ENCODE measurements around the gene SNIP1.
A peak's percentile ranks its signal among the peaks of the same experiment; 100 is the strongest.
"Not testable (repeated sequence)": the region's sequence is repeated elsewhere in the genome, so short reads cannot be mapped to it uniquely, and the experiment has no call there.

The SNIP1 gene

DNA sequence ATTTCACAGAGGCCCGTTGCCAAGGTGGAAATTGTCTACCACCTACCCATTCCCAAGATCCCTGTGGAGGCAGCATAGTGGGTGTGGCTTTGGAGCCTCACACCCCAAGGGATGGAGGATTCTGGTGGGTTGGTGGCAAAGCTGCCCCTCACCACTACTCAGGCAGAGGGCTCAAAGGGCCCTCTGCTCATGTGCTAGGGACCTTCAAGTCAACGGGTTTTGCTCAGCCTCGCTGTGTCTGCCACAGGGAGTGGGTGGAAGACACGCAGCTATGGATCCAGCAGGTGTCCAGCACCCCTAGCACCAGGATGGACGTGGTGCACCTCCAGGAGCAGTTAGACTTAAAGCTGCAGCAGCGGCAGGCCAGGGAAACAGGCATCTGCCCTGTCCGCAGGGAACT lies 5.0 kb upstream of the SNIP1 start:
- no peak for DNase-seq (ENCODE audit: low read depth in 1 of 2, low spot score in 1 of 2)

DNA sequence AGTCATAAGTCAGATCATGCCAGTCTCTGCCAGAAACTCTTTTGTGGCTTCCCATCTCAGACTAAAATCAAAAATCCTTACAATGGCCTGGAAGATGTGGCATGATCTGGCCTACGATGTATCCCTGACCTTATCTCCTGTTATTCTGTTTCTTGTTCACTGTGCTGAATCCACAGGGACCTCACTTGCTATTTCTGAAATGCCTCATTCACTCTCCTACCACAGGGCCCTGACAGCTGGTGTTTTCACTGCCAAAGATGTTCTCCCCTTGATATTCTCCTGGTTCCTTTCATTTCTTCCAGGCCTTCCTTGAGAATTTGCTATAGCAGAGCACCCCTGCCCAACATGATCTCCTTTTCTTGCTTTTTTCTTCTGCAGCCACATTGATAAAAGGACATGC lies 4.3 kb upstream of the SNIP1 start:
- DNase-seq (ENCODE audit: low read depth in 1 of 2, low spot score in 1 of 2), result no peak

DNA sequence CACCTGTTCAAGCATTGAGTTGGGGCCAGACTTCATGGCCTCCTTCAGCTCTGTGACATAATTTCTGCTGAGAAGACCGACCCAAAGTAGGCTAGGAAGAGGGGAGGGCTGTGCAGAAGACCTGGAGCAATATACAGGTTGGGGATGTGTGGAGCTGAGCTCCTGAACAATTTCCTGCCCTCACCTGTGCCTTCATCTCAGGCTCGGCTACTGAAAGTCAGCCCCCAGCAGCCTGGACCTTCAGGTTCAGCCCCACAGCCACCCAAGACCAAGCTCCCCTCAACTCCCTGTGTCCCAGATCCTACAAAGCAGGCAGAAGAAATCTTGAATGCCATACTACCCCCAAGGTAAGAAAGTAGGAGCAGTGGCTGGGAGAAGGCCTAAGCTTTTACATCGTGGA lies 3.3 kb upstream of the SNIP1 start:
- DNase-seq (ENCODE audit: low read depth in 1 of 2, low spot score in 1 of 2), result no peak

DNA sequence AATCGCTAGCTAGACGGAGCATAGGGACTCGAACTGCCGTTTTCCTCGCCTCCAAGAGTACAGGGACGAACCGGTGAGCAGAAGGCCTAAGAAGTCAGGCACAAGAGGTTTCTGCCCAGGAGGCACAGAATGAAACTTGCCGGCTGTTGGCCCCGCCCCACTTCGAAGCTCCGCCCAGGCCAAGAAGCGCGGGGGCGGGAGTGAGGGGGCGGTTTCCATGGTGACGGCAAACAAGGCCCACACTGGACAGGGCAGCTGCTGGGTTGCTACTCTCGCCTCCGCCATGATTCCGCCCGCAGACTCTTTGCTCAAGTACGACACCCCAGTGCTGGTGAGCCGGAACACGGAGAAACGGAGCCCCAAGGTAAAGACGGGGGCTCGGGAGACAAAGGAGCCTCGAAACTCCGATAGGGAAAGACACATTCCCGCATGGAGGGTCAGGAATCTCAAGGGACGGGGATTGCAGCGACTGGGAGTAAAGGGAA lies 2.7 kb upstream of the SNIP1 start, which contains the start of gene DNALI1:
Gene DNALI1 (plus strand): TSS at position 229 of the 485 bp plus-strand sequence. CDS start 55 bp downstream, at position 284.
- DNase-seq (ENCODE audit: low read depth in 1 of 2, low spot score in 1 of 2), result no peak

DNA sequence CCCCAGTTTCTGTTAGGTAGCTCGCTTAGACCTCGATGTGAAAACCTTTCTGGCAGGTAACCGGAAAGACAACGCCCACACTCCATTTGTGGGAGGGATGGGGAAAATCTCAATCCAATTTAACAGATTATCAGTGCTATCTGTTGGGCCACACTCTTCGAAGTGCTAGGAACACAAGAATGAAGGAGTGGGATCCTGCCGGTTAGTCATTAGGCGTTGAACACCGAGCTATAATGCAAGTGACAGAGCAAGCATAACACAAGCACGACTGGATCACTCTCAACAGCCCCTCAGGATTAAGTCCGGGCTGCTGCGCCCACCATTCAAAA lies 531 bp downstream of the SNIP1 start:
- no peak for DNase-seq (ENCODE audit: low read depth in 1 of 2, low spot score in 1 of 2)

DNA sequence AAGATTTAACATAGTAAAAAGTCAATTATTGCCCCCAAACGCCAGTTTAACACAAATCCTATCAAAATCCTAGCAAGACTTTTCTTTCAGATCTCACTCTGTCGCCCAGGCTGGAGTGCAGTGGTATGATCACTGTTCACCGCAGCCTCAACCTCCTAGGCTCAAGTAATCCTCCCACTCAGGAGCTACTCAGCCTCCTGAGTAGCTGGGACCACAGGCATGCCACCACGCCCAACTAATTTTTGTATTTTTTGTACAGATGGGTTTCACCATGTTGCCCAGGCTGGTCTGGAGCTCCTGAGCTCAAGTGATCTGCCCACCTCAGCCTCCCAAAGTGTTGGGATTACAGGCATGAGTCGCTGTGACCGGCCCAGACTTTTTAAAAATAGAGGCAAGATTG lies 4.8 kb downstream of the SNIP1 start:
- no peak for DNase-seq (ENCODE audit: low read depth in 1 of 2, low spot score in 1 of 2)

DNA sequence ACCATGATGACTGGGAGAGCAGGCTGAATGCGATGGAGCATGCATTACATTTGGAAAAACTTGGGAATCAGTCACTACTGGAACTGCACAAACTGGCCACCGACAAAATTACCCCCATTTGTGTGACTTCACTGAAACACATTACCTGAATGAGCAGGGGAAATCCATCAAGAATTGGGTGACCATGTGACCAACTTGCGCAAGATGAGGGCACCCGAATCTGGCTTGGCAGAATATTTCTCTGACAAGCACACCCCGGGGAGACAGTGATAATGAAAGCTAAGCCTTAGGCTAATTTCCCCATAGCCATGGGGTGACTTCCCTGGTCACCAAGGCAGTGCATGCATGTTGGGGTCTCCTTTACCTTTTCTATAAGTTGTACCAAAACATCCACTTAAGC lies 9.1 kb downstream of the SNIP1 start:
- no peak for DNase-seq (ENCODE audit: low read depth in 1 of 2, low spot score in 1 of 2)

DNA sequence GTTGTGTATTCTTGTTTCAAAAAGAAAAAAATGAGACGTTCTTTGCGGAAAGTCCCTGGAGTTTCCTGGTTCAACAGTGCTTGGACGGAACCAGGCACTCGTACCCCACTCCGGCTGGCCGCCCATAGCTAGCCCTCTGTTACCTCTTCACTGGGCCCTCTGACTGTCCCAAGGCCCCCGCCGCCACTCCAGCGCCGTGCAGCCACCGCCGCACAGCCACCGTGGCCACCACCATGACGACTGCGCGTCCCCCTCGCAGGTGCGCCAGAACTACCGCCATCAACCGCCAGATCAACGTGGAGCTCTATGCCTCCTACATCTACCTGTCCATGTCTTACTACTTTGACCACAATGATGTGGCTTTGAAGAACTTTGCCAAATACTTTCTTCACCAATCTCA lies 9.6 kb downstream of the SNIP1 start:
- no peak for DNase-seq (ENCODE audit: low read depth in 1 of 2, low spot score in 1 of 2)

DNA sequence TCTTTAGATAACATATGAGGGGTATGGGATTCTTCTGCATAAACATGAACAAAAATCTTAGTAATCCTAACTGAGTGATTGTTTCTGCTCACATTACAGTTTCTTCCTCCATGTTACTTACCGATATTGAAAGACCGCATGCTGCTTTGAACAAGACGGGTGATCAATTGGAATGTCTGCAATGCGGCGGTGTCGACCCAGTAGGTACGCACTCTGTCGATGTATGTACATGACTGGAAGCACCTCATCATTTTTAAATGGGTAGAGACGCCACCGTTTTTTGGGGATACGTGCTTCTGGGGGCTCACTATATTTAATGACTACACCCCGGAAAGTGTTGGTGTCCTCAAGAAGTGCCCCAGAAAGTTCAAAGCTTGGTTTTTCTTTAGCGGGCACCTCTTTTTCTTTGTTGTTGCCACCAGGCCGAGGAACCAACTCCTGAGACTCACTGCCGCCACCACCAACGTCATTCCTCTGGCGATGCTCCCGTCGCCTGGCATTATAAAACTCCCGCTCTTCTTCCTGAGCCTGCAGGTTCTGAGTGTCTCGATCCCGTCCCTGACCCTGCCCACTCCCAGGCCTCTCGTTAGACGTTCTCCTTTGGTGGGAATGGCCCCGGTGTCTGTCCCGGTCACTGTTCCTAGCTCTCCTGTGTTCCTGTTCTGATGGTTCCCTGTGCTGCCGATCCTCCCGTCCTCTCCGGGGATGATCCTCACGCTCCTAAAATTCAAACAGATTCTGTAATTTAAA lies 13.9 kb downstream of the SNIP1 start:
- DNase-seq (ENCODE audit: low read depth in 1 of 2, low spot score in 1 of 2), result no peak

DNA sequence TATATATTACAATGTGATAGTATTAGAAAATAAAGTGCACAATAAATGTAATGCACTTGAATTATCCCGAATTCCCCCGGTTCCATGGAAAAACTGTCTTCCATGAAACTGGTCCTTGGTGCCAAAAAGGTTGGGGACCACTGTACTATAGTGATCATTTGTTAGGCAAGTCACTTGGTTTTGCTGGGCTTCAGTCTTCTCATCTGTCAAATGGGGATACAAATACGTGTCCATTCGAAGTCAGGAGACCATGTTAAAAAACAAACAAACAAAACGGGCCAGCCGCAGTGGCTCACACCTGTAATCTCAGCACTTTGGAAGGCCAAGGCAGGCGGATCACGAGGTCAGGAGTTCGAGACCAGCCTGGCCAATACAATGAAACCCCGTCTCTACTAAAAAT lies 14.9 kb downstream of the SNIP1 start:
- not testable (repeated sequence) for DNase-seq (ENCODE audit: low read depth in 1 of 2, low spot score in 1 of 2)

DNA sequence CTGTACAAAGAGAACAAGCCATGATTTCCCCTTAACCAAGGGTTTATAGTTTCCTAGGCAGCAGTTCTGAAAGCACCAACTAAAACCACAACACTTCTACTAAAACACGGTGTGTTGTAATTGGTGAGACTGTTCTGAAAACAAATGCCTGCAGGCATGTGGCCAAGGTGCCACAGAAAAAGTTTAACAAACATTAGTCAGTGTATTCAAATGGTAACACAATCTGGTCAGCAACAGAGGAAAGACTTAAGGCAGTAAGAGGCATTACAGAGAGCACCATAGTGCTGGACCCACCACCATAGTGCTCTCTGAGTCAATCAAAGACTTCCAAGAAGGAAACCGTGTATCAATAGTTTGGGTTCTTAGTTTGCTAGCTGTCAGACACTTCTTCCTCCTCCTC lies 16.7 kb downstream of the SNIP1 start:
- no peak for DNase-seq (ENCODE audit: low read depth in 1 of 2, low spot score in 1 of 2)

DNA sequence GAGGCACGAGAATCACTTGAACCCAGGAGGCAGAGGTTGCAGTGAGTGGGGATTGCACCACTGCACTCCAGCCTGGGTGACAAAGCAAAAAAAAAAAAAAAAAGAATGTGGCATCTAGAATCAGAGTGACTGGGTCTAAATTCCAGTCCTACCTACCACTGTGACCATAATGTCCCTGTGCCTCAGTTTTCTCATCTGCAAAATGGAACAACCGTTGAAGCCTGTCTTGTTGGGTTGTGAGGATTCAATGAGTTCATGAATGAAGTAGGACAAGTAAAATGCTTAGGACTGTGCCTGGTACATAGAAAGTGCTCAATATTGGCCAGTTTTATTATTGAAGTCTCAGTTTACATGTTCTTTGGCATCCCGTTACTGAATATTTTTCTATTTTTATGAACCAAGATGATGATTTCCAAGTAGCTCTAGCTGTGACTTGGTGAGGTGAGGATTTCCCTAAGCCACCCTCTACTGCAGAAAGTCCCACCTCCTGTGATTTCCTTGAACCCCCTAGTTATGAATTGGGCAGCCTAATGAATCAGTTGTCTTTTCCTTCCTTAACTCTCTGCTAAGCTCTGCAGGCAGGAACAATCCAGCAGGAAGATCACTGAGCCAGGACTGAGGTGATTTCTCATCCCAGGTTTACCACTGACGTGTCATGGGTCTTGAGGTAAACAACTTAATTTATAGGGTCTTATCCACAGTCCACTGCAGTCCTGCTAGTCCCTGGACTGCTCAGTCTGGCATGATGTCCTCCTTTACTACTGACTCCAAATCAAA lies 20.6 kb downstream of the SNIP1 start:
- no peak for DNase-seq (ENCODE audit: low read depth in 1 of 2, low spot score in 1 of 2)

DNA sequence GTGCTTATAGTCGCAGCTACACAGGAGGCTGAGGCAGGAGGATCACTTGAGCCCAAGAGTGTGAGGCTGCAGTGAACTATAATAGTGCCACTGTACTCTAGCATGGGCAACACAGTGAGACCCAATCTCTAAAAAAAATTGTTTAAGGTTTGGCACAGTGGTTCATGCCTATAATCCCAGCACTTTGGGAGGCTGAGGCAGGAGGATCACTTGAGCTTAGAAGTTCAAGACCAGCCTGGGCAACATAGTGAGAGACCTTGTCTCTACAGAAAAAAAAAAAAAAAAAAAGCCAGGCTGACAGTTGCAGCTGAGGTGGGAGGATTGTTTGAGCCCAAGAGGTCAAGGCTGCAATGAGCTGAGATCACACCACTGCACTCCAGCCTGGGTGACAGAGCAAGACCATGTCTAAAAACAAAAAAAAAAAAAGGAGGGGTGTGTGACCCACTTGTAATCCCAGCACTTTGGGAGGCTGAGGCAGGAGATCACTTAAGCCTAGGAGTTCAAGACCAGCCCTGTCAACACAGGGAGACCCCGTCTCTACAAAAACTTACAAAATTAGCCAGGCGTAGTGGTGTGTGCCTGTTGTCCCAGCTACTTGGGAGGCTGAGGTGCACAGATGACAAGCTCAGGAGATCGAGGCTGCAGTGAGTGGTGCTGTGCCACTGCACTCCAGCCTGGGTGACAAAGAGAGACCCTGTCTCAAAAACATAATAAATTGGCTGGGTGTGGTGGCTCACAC lies 21.5 kb downstream of the SNIP1 start:
- DNase-seq (ENCODE audit: low read depth in 1 of 2, low spot score in 1 of 2), result not testable (repeated sequence)

DNA sequence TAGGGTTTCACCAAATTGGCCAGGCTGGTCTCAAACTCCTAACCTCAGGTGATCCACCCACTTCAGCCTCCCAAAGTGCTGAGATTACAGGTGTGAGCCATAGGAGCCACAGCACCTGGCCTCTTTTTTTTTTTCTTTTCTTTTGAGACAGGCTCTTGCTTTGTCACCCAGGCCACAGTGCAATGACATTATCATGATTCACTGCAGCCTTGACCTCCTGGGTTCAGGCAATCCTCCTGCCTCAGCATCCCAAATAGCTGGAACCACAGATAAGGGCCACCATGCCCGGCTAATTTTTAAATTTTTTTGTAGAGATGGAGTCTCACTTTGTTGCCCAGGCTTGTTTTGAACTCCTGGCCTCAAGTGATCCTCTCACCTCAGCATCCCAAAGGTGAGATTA lies 24.2 kb downstream of the SNIP1 start:
- not testable (repeated sequence) for DNase-seq (ENCODE audit: low read depth in 1 of 2, low spot score in 1 of 2)

DNA sequence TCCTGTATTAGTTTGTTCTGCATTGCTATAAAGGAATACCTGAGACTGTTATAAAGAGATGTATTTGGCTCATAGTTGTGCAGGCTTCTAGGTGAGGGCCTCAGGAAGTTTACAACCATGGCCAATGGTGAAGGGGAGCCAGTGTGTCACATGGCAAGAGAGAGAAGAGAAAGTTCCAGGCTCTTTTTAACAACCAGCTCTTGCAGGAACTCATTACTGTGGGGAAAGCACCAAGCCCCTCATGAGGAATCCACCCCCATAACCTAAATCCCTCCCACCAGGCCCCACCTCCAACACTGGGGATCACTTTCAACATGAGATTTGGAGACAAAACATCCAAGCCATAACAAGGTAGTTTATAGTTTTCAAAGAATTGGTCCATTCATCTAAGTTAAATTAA lies 34.5 kb downstream of the SNIP1 start:
- DNase-seq (ENCODE audit: low read depth in 1 of 2, low spot score in 1 of 2), result no peak

DNA sequence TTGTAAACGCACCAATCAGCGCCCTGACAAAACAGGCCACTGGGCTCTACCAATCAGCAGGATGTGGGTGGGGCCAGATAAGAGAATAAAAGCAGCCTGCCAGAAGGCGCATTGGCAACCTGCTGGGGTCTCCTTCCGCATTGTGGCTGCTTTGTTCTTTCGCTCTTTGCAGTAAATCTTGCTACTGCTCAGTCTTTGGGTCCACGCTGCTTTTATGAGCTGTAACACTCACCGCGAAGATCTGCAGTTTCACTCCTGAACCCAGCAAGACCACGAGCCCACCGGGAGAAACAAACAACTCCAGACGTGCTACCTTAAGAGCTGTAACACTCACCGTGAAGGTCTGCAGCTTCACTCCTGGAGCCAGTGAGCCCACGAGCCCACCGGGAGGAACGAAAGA lies 35.2 kb downstream of the SNIP1 start:
- peak in 1 of 2 donors; percentile 4 for DNase-seq (ENCODE audit: low read depth in 1 of 2, low spot score in 1 of 2)

DNA sequence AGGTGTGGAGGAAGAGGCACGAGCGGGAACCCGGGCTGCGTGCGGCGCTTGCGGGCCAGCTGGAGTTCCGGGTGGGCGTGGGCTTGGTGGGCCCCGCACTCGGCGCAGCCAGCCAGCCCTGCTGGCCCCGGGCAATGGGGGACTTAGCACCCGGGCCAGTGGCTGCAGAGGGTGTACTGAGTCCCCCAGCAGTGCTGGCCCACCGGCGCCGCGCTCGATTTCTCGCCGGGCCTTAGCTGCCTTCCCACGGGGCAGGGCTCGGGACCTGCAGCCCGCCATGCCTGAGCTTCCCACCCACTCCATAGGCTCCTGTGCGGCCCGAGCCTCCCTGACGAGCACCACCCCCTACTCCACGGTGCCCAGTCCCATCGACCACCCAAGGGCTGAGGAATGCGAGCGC lies 35.9 kb downstream of the SNIP1 start:
- DNase-seq (ENCODE audit: low read depth in 1 of 2, low spot score in 1 of 2), result not testable (repeated sequence)

DNA sequence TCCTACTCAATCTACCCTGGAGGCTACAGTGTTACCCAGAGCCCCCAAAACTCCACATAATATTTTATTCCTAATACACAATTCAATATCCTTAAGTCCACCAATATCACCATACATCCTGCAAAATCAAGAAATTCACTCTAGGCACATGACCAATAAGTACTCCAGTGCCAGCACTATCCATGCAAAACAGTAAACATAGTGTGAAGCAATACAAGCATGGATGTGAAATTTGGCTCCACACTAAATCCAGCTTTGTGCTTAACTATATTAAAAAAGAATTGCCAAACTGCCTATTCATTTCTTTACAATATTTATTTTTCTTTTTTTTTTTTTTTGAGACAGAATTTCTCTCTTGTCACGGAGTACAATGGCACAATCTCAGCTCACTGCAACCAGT lies 36.5 kb downstream of the SNIP1 start:
- DNase-seq (ENCODE audit: low read depth in 1 of 2, low spot score in 1 of 2), result no peak

DNA sequence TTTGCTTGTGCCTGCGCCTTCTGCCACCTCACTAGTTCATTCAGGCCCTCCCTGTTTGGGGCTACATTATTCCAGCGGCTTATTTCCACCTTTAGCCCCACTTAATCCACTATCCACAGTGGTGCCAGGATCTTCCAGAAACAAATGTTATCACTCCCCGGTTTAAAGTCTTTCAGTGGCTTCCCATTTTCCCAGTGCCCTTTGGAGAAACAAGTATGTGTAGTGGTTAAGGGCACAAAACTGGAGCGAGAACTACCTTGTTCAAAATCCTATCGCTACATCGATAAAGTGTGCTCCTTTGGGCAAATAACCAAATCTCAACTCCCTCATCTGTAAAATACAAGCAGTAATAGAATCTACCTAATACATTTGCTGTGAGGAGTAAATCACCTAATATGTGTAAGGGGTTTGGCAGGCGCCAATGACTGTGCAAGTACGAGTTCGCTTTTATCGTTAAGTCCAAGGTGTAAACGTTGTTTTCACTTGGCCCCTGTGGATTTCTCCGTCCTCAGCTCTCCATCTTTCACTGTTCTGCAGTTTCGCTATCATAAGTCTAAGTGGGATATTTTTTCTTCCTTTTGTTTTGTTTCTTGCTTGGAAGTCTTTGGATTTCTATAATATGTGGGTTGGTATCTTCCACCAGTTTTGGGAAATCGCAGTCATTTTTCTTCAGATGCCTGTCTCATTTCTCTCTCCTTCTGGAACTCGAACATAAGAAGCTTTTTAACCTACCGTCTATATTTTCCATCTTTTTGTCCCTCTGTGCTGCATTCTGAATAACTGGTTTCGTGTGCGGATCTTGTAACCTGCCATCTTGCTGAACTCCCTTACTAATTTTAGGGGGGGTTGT lies 38.7 kb downstream of the SNIP1 start:
- DNase-seq (ENCODE audit: low read depth in 1 of 2, low spot score in 1 of 2), result no peak

DNA sequence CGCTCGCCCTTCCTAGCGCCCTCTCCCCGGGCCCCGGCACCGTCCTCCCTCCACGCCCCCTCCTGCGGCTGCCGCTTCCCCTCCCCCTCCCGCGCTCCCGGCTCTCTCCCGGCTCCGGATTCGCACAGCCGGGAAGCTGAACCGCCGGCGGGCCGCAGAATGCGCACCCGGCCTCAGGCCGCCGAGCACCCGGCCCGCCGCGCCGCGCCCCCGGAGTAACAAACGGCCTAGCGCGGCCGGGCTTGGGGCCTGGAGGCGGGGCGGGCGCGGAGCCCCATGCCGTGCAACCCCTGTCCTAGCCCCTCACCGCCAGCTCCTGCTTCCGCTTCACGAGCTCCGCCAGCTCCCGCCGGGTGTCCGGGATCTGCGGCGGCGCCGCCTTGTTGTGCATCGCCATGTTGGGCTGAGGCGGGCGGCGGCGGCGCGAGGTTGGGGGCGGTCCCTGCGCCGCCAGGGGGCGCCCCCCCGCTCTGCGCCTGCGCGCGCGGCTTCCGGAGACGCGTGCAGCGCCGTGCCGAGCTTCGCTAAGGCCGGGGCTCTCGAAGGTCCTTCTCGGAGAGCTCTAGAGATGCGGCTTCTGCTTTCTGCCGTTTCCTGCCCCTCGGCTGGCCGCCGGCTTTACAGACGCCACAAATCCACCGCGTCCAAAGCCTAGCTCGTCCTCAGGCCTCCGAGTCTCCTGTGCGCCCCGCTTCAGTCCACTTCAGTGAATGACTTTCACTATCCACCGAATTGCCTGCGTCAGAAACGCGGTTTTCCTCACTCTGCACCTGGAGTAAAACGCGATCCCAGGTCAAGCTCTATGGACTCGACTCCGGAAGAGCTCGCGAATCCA lies 39.5 kb downstream of the SNIP1 start, which contains the start of gene MEAF6:
Gene MEAF6 (minus strand): TSS at position 417 of the 835 bp plus-strand sequence. CDS start 20 bp downstream, at position 397.
- DNase-seq (ENCODE audit: low read depth in 1 of 2, low spot score in 1 of 2), result peak; percentile 64 to 81

All from activated T-helper 1 cell treated with anti-CD3 and anti-CD28 coated beads, Interleukin-2, amount 50 U/mL, for 16 hours (primary cell).